ENCODE data around the gene SPRTN.

- TF ChIP-seq YY1 (IDR thresholded peaks at IDR 0.05; ENCODE audit: low read depth, low read length), result no peak
- TF ChIP-seq CTCF (IDR thresholded peaks at IDR 0.05; ENCODE audit: control extremely low read depth in 1 of 3, insufficient read depth in 1 of 3, low read depth in 1 of 3, low read length in 3 of 3), result no peak
- TF ChIP-seq SP1 (IDR thresholded peaks at IDR 0.05; ENCODE audit: low read depth, low read length), result no peak
- no peak for TF ChIP-seq ATF2 (IDR thresholded peaks at IDR 0.05; ENCODE audit: low read length)
- no peak for TF ChIP-seq E2F6 (IDR thresholded peaks at IDR 0.05)
- TF ChIP-seq EP300 (IDR thresholded peaks at IDR 0.05; ENCODE audit: borderline replicate concordance in 1 of 2, low read depth in 2 of 2, low read length in 2 of 2), result no peak
- TF ChIP-seq TAF1 (IDR thresholded peaks at IDR 0.05; ENCODE audit: low read depth, low read length), result no peak
Observed at GRCh38 chr1:231359113-231359512, 21.0 kb downstream of the SPRTN start.
